ENCODE data around the gene TLCD3B. TPM values are rescaled to one million over a fixed set of nuclear protein-coding genes. Genes with fewer than 3 reads are reported as not detected.
A peak's percentile ranks its signal among the peaks of the same experiment; 100 is the strongest.

Gene TLCD3B
- total and polyA plus RNA-seq, 9 of the 15 experiments (the other 6 are each of a cell fraction or from before 2014, with no cell fraction given): 0.10 to 0.52 (median 0.23) TPM; not detected in 4

DNA sequence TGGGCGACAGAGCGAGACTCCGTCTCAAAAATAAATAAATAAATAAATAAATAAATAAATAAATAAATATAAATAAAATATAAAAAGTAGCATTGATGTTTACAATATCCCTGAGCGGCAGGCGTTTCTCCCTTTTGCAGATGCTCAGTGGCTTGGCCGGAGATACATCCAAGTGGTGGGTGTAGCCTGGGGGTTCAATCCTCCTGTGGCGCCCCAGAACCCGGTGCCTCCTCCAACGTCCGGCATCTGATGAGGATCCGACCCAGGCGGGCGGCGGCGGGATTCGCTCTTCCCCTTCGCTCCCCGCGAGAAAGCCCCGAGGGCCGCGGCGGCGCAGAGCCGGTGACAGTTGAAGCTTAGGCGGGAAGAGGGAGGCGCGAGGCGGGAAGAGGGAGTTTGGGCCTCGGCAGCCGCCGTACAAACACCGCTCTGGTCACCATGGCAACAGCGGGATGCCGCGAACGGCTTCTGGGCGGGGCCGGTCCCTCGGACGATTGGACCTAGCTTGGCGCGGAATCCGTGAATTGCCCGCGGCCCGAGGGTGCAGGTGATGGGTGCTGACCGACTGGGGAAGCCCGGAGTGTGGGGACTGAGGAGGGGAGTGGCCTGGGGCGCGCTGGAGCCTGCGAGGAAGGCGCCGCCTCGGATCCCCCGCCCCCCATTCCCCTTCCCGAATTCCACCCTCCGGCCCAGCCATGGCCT lies 21.8 kb upstream of the TLCD3B start (continued):
- TF ChIP-seq, protein P1, sequence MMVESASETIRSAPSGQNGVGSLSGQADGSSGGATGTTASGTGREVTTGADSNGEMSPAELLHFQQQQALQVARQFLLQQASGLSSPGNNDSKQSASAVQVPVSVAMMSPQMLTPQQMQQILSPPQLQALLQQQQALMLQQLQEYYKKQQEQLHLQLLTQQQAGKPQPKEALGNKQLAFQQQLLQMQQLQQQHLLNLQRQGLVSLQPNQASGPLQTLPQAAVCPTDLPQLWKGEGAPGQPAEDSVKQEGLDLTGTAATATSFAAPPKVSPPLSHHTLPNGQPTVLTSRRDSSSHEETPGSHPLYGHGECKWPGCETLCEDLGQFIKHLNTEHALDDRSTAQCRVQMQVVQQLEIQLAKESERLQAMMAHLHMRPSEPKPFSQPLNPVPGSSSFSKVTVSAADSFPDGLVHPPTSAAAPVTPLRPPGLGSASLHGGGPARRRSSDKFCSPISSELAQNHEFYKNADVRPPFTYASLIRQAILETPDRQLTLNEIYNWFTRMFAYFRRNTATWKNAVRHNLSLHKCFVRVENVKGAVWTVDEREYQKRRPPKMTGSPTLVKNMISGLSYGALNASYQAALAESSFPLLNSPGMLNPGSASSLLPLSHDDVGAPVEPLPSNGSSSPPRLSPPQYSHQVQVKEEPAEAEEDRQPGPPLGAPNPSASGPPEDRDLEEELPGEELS (CRISPR knock-in tag; IDR thresholded peaks at IDR 0.05; ENCODE audit: borderline replicate concordance): no peak; the same call in 1 of the 2 replicates
- TF ChIP-seq LEF1 (IDR thresholded peaks at IDR 0.05): no peak; the same call in 1 of the 2 replicates
- 0 out of 2 replicates have a peak, but pooled peaks have one; percentile 54 for TF ChIP-seq FOXM1 (IDR thresholded peaks at IDR 0.05; ENCODE audit: low read depth)
- TF ChIP-seq FOXM1 (CRISPR knock-in tag; IDR thresholded peaks at IDR 0.05; ENCODE audit: low read depth): peak; percentile 94
- no peak for TF ChIP-seq XRCC4 (IDR thresholded peaks at IDR 0.05; ENCODE audit: extremely low read depth, insufficient read depth, insufficient read length)
- TF ChIP-seq, protein P2, sequence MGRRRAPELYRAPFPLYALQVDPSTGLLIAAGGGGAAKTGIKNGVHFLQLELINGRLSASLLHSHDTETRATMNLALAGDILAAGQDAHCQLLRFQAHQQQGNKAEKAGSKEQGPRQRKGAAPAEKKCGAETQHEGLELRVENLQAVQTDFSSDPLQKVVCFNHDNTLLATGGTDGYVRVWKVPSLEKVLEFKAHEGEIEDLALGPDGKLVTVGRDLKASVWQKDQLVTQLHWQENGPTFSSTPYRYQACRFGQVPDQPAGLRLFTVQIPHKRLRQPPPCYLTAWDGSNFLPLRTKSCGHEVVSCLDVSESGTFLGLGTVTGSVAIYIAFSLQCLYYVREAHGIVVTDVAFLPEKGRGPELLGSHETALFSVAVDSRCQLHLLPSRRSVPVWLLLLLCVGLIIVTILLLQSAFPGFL (CRISPR knock-in tag; IDR thresholded peaks at IDR 0.05): no peak
- TF ChIP-seq HDAC2 (IDR thresholded peaks at IDR 0.05): peak; percentile 59; the same call in 1 of the 2 replicates
- TF ChIP-seq, protein P3, sequence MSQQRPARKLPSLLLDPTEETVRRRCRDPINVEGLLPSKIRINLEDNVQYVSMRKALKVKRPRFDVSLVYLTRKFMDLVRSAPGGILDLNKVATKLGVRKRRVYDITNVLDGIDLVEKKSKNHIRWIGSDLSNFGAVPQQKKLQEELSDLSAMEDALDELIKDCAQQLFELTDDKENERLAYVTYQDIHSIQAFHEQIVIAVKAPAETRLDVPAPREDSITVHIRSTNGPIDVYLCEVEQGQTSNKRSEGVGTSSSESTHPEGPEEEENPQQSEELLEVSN (IDR thresholded peaks at IDR 0.05; ENCODE audit: borderline replicate concordance in 1 of 2, extremely low read depth in 1 of 2, insufficient read depth in 1 of 2, insufficient read length in 1 of 2, low read depth in 1 of 2, low read length in 1 of 2, poor library complexity in 1 of 2, severe bottlenecking in 1 of 2): peak; percentile 100
- TF ChIP-seq, protein P4, sequence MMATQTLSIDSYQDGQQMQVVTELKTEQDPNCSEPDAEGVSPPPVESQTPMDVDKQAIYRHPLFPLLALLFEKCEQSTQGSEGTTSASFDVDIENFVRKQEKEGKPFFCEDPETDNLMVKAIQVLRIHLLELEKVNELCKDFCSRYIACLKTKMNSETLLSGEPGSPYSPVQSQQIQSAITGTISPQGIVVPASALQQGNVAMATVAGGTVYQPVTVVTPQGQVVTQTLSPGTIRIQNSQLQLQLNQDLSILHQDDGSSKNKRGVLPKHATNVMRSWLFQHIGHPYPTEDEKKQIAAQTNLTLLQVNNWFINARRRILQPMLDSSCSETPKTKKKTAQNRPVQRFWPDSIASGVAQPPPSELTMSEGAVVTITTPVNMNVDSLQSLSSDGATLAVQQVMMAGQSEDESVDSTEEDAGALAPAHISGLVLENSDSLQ (IDR thresholded peaks at IDR 0.05): peak; percentile 82
- TF ChIP-seq ZNF263 (CRISPR knock-in tag; IDR thresholded peaks at IDR 0.05; ENCODE audit: borderline replicate concordance): peak; percentile 80
- peak; percentile 91 for TF ChIP-seq CXXC5 (CRISPR knock-in tag; IDR thresholded peaks at IDR 0.05)
- TF ChIP-seq CTBP1 (IDR thresholded peaks at IDR 0.05; ENCODE audit: borderline replicate concordance): peak; percentile 95
- no peak for TF ChIP-seq NUFIP1 (IDR thresholded peaks at IDR 0.05; ENCODE audit: partially characterized antibody)
- peak; percentile 64 for TF ChIP-seq MEIS2 (IDR thresholded peaks at IDR 0.05; ENCODE audit: partially characterized antibody)
- no peak for TF ChIP-seq MECOM (CRISPR knock-in tag; IDR thresholded peaks at IDR 0.05)
- no peak for TF ChIP-seq POLR2AphosphoS2 (IDR thresholded peaks at IDR 0.05; ENCODE audit: low read length)
- no peak for TF ChIP-seq SAFB (IDR thresholded peaks at IDR 0.05; ENCODE audit: borderline replicate concordance, low read depth, low read length)
- peak; percentile 47 for TF ChIP-seq NFIC (IDR thresholded peaks at IDR 0.05)
- TF ChIP-seq RBM15 (IDR thresholded peaks at IDR 0.05; ENCODE audit: insufficient read depth, low read length): no peak
- TF ChIP-seq NR3C1 (CRISPR knock-in tag; IDR thresholded peaks at IDR 0.05): peak; percentile 67; the same call in 1 of the 2 replicates
- peak; percentile 25; the same call in 1 of the 2 replicates for TF ChIP-seq MBD2 (IDR thresholded peaks at IDR 0.05; ENCODE audit: borderline replicate concordance, low read depth)
- no peak for TF ChIP-seq PHTF2 (CRISPR knock-in tag; IDR thresholded peaks at IDR 0.05)
- TF ChIP-seq CREB1 (IDR thresholded peaks at IDR 0.05): peak; percentile 49; the same call in 1 of the 2 replicates
- peak; percentile 71 for TF ChIP-seq CREB1 (CRISPR knock-in tag; IDR thresholded peaks at IDR 0.05)
- 0 out of 2 replicates have a peak, but pooled peaks have one; percentile 16 for TF ChIP-seq SPI1 (IDR thresholded peaks at IDR 0.05; ENCODE audit: borderline replicate concordance, low read depth, low read length)

Data from K562 (cell line).